OCI-LY7 (cell line): ENCODE results near the gene PHF21B. TPM values are rescaled to one million over a fixed set of nuclear protein-coding genes. Genes with fewer than 3 reads are reported as not detected.

Source experiments
- BruUV-seq: library from RNA; stranded (reverse); fragments of 400-500 nt; replicated peaks from 2 replicates; lab custom pipeline; 2021; lab: Mats Ljungman, UMichigan
- CTCF ChIA-PET: fragments of 300-600 bp; sonication (Branson Sonifier 250); formaldehyde crosslinking; loops from one replicate; lab custom pipeline; 2022; ENCODE audit warnings: antibody characterized with exemption; ENCODE audit not compliant: unreplicated experiment; lab: Charles Lee
- POLR2A ChIA-PET: fragments of 300-600 bp; sonication (Branson Sonifier 250); formaldehyde crosslinking; loops from one replicate; lab custom pipeline; 2022; ENCODE audit warnings: antibody characterized with exemption; lab: Charles Lee
- DNase-seq: peaks from one replicate; pipeline ENCODE4 v3.0.0-alpha.2; 2015; ENCODE audit warnings: low spot score
- H2AFZ ChIP-seq: fragments of 200-600 bp; sonication (generic), shearing (Covaris generic); 2 replicates; pipeline ENCODE4 v1.6.1; 2014; ENCODE audit warnings: mild to moderate bottlenecking, antibody characterized with exemption, low read length, moderate library complexity
- H3K27ac ChIP-seq: fragments of 200-600 bp; sonication (generic); 2 replicates; pipeline ENCODE4 v1.5.1; 2014; ENCODE audit warnings: mixed run types, low read depth, mild to moderate bottlenecking, moderate library complexity, low read length, inconsistent platforms; ENCODE audit not compliant: poor library complexity, severe bottlenecking
- H3K36me3 ChIP-seq: fragments of 200-600 bp; sonication (generic); 2 replicates; pipeline ENCODE4 v1.6.1; 2014; ENCODE audit warnings: mild to moderate bottlenecking, antibody characterized with exemption, low read length, moderate library complexity, mixed read lengths; ENCODE audit not compliant: insufficient read depth
- H3K4me1 ChIP-seq: fragments of 200-600 bp; sonication (generic); 2 replicates; pipeline ENCODE4 v1.5.1; 2014; ENCODE audit warnings: mild to moderate bottlenecking, low read length; ENCODE audit not compliant: insufficient read depth, poor library complexity, severe bottlenecking
- H3K4me2 ChIP-seq: fragments of 200-600 bp; sonication (generic); 2 replicates; pipeline ENCODE4 v1.6.1; 2014; ENCODE audit warnings: mild to moderate bottlenecking, low read length
- H3K4me3 ChIP-seq: fragments of 200-600 bp; sonication (generic); 2 replicates; pipeline ENCODE4 v1.5.1; 2014; ENCODE audit warnings: mild to moderate bottlenecking, low read depth, low read length; ENCODE audit not compliant: poor library complexity, severe bottlenecking
- H3K79me2 ChIP-seq: fragments of 200-600 bp; sonication (generic); 2 replicates; pipeline ENCODE4 v1.6.1; 2016; ENCODE audit warnings: low read depth, mild to moderate bottlenecking, low read length, moderate library complexity, mixed read lengths; ENCODE audit not compliant: insufficient read depth
- H3K9me2 ChIP-seq: fragments of 200-600 bp; sonication (generic); 2 replicates; pipeline ENCODE4 v1.6.1; 2016; ENCODE audit warnings: mild to moderate bottlenecking, low read length, mixed read lengths; ENCODE audit not compliant: insufficient read depth
- H3K9me3 ChIP-seq: fragments of 200-600 bp; sonication (generic); 2 replicates; pipeline ENCODE4 v1.6.1; 2014; ENCODE audit warnings: mild to moderate bottlenecking, mixed run types, low read length, mixed read lengths
- H4K20me1 ChIP-seq: fragments of 200-600 bp; sonication (generic); 2 replicates; pipeline ENCODE4 v1.6.1; 2014; ENCODE audit warnings: mild to moderate bottlenecking, antibody characterized with exemption, low read length, moderate library complexity, mixed read lengths; ENCODE audit not compliant: insufficient read depth
- CTCF ChIP-seq: fragments of 200-600 bp; sonication (generic); conservative IDR thresholded peaks from 2 replicates; pipeline ENCODE4 v1.5.1; 2014; ENCODE audit warnings: mild to moderate bottlenecking, antibody characterized with exemption, low read length, moderate library complexity, mixed read lengths
- EZH2phosphoT487 ChIP-seq: fragments of 200-600 bp; sonication (generic); IDR thresholded peaks from 2 replicates; pipeline ENCODE4 v1.6.1; 2018; ENCODE audit warnings: low read depth, borderline replicate concordance, mild to moderate bottlenecking, mixed run types, antibody characterized with exemption, low read length, moderate library complexity, mixed read lengths
- intact Hi-C: fragments of 100-400 bp; cut with micrococcal nuclease; formaldehyde crosslinking; loops from one replicate; pipeline ENCODE4 v1.10.0; 2022; ENCODE audit not compliant: unreplicated experiment
- total RNA-seq, 2 experiments: library from RNA; depleted of rRNA in 1 of 2; stranded (reverse); fragments of >200 nt in 1 of 2; shearing (Covaris generic) in 1 of 2; gene quantifications; 2 replicates each; pipeline ENCODE4 v1.2.3, GENCODE V29; 2014 to 2022

Gene PHF21B
- total RNA-seq, 2 experiments from 2014 or later: 9.4 to 12.4 TPM

GRCh38 chr22:45000330-45000729 lies 9.5 kb downstream of the PHF21B start:
- Histone ChIP-seq H3K9me3 (no peaks in the 10 kb centered on the region), H3K4me1 (no peaks in the 10 kb centered on the region), H3K79me2 (no peaks in the 10 kb centered on the region), H2AFZ (no peak overlapping the region), H3K9me2 (no peaks in the 10 kb centered on the region), H3K4me3 (no peak overlapping the region), H4K20me1 (no peaks in the 10 kb centered on the region), H3K4me2 (no peak overlapping the region), H3K27ac (no peak overlapping the region), H3K36me3 (peaks cover 3% of the 10 kb centered on the region; the same call in 1 of the 2 replicates)
- ChIA-PET POLR2A (no interaction called here), CTCF (no interaction called here)
- no peak for DNase-seq
- no TSS peak for BruUV-seq
- TF ChIP-seq EZH2phosphoT487 (no peak), CTCF (no peak)
- intact Hi-C loops: no loop called here

GRCh38 chr22:44999687-45000086 lies 10.1 kb downstream of the PHF21B start:
- Histone ChIP-seq H4K20me1 (no peaks in the 10 kb centered on the region), H3K4me1 (no peaks in the 10 kb centered on the region), H3K36me3 (peaks cover 3% of the 10 kb centered on the region; the same call in 1 of the 2 replicates), H3K4me3 (no peak overlapping the region), H3K9me2 (no peaks in the 10 kb centered on the region), H3K9me3 (no peaks in the 10 kb centered on the region), H2AFZ (no peak overlapping the region), H3K79me2 (no peaks in the 10 kb centered on the region), H3K4me2 (no peak overlapping the region), H3K27ac (no peak overlapping the region)
- TF ChIP-seq CTCF (no peak), EZH2phosphoT487 (no peak)
- intact Hi-C loops: no loop called here
- no peak for DNase-seq
- BruUV-seq: no TSS peak
- ChIA-PET CTCF (no interaction called here), POLR2A (no interaction called here)

GRCh38 chr22:44999231-44999630 lies 10.6 kb downstream of the PHF21B start:
- no TSS peak for BruUV-seq
- Histone ChIP-seq H3K4me2 (no peak overlapping the region), H3K36me3 (peaks cover 3% of the 10 kb centered on the region; the same call in 1 of the 2 replicates), H3K4me3 (no peak overlapping the region), H4K20me1 (no peaks in the 10 kb centered on the region), H3K79me2 (no peaks in the 10 kb centered on the region), H3K9me2 (no peaks in the 10 kb centered on the region), H3K27ac (no peak overlapping the region), H2AFZ (no peak overlapping the region), H3K9me3 (no peaks in the 10 kb centered on the region), H3K4me1 (no peaks in the 10 kb centered on the region)
- ChIA-PET POLR2A (no interaction called here), CTCF (no interaction called here)
- no peak for DNase-seq
- TF ChIP-seq EZH2phosphoT487: no peak
- no peak for TF ChIP-seq CTCF
- intact Hi-C loops: no loop called here
